HL-60 (cell line): ENCODE results near the gene DCLK2.

Experiments
- GABPA ChIP-seq: IDR thresholded peaks from 2 replicates; pipeline ENCODE4 v1.6.1; 2012; ENCODE audit warnings: low read depth
- POLR2AphosphoS5 ChIP-seq: IDR thresholded peaks from 2 replicates; pipeline ENCODE4 v1.6.1; 2012; ENCODE audit warnings: low read depth
- SPI1 ChIP-seq: IDR thresholded peaks from 2 replicates; pipeline ENCODE4 v1.6.1; 2012; ENCODE audit warnings: low read depth, mild to moderate bottlenecking, borderline replicate concordance
- TF ChIP-seq, protein P1 (sequence below): IDR thresholded peaks from one replicate; pipeline ENCODE4 v1.5.1; 2011; ENCODE audit warnings: low read length, control low read depth, inconsistent platforms; ENCODE audit not compliant: insufficient read depth
- TF ChIP-seq, protein P2 (sequence below): IDR thresholded peaks from 2 replicates; pipeline ENCODE4 v1.6.1; 2012; ENCODE audit warnings: low read depth; ENCODE audit not compliant: insufficient replicate concordance

DNA sequence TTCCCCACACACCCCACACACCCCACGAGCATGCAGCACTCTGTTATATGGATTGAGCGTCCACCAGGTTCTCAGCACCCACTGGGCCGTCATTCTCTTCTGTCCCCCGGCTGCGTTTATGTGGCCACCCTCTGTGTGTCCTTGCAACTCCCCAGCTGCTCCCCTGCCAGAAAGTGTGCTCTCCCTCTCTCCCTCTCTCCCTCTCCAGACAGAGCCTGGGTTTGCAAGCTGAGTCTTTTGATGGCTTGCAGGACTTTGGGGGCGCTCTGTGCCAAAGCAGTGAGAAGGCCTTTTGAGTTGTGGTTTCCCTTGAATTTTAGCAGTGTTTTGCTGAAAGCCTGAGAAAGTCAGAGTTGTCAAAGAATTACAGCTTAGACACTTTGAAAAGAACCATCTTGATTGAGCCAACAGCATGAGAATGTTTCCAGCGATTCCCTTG, 173.5 kb downstream of the DCLK2 start:
- TF ChIP-seq, protein P1, sequence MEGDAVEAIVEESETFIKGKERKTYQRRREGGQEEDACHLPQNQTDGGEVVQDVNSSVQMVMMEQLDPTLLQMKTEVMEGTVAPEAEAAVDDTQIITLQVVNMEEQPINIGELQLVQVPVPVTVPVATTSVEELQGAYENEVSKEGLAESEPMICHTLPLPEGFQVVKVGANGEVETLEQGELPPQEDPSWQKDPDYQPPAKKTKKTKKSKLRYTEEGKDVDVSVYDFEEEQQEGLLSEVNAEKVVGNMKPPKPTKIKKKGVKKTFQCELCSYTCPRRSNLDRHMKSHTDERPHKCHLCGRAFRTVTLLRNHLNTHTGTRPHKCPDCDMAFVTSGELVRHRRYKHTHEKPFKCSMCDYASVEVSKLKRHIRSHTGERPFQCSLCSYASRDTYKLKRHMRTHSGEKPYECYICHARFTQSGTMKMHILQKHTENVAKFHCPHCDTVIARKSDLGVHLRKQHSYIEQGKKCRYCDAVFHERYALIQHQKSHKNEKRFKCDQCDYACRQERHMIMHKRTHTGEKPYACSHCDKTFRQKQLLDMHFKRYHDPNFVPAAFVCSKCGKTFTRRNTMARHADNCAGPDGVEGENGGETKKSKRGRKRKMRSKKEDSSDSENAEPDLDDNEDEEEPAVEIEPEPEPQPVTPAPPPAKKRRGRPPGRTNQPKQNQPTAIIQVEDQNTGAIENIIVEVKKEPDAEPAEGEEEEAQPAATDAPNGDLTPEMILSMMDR: no peak
- no peak for TF ChIP-seq POLR2AphosphoS5
- TF ChIP-seq, protein P2, sequence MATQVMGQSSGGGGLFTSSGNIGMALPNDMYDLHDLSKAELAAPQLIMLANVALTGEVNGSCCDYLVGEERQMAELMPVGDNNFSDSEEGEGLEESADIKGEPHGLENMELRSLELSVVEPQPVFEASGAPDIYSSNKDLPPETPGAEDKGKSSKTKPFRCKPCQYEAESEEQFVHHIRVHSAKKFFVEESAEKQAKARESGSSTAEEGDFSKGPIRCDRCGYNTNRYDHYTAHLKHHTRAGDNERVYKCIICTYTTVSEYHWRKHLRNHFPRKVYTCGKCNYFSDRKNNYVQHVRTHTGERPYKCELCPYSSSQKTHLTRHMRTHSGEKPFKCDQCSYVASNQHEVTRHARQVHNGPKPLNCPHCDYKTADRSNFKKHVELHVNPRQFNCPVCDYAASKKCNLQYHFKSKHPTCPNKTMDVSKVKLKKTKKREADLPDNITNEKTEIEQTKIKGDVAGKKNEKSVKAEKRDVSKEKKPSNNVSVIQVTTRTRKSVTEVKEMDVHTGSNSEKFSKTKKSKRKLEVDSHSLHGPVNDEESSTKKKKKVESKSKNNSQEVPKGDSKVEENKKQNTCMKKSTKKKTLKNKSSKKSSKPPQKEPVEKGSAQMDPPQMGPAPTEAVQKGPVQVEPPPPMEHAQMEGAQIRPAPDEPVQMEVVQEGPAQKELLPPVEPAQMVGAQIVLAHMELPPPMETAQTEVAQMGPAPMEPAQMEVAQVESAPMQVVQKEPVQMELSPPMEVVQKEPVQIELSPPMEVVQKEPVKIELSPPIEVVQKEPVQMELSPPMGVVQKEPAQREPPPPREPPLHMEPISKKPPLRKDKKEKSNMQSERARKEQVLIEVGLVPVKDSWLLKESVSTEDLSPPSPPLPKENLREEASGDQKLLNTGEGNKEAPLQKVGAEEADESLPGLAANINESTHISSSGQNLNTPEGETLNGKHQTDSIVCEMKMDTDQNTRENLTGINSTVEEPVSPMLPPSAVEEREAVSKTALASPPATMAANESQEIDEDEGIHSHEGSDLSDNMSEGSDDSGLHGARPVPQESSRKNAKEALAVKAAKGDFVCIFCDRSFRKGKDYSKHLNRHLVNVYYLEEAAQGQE: no peak
- TF ChIP-seq GABPA: no peak
- no peak for TF ChIP-seq SPI1
